HUES48 (cell line): ENCODE results near the gene CD22.
"Not testable (repeated sequence)": the region's sequence is repeated elsewhere in the genome, so short reads cannot be mapped to it uniquely, and the experiment has no call there.

Experiments
- H3K27ac ChIP-seq: one replicate; pipeline ENCODE4 v1.7.0; 2013; ENCODE audit warnings: low read depth, low read length, inconsistent platforms
- H3K27me3 ChIP-seq: 2 replicates; pipeline ENCODE4 v1.6.1; 2013; ENCODE audit warnings: mild to moderate bottlenecking, low read length; ENCODE audit not compliant: control insufficient read depth, insufficient read depth
- H3K36me3 ChIP-seq: 2 replicates; pipeline ENCODE4 v1.6.1; 2013; ENCODE audit warnings: low read length; ENCODE audit not compliant: control insufficient read depth, insufficient read depth
- H3K4me1 ChIP-seq: 2 replicates; pipeline ENCODE4 v1.6.1; 2013; ENCODE audit warnings: mild to moderate bottlenecking, low read length; ENCODE audit not compliant: control insufficient read depth, insufficient read depth
- H3K4me3 ChIP-seq: 2 replicates; pipeline ENCODE4 v1.5.1; 2013; ENCODE audit warnings: mild to moderate bottlenecking, low read depth, low read length
- H3K9ac ChIP-seq: 2 replicates; pipeline ENCODE4 v1.6.1; 2013; ENCODE audit warnings: mild to moderate bottlenecking, low read depth, low read length, moderate library complexity
- H3K9me3 ChIP-seq: 2 replicates; pipeline ENCODE4 v1.6.1; 2013; ENCODE audit warnings: low read length; ENCODE audit not compliant: control insufficient read depth, insufficient read depth

CD22 gene

DNA sequence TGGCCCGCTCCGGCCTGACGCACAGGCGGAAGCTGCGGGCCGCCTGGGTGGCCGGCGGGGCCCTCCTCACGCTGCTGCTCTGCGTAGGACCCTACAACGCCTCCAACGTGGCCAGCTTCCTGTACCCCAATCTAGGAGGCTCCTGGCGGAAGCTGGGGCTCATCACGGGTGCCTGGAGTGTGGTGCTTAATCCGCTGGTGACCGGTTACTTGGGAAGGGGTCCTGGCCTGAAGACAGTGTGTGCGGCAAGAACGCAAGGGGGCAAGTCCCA is 23.1 kb downstream of the CD22 start:
- Histone ChIP-seq H3K27ac (no peak overlapping the region), H3K9ac (no peak overlapping the region), H3K4me1 (0 out of 2 replicates have a peak, but pooled peaks cover 2% of the 10 kb centered on the region), H3K27me3 (no peaks in the 10 kb centered on the region), H3K4me3 (no peak overlapping the region), H3K36me3 (no peaks in the 10 kb centered on the region), H3K9me3 (no peaks in the 10 kb centered on the region)

DNA sequence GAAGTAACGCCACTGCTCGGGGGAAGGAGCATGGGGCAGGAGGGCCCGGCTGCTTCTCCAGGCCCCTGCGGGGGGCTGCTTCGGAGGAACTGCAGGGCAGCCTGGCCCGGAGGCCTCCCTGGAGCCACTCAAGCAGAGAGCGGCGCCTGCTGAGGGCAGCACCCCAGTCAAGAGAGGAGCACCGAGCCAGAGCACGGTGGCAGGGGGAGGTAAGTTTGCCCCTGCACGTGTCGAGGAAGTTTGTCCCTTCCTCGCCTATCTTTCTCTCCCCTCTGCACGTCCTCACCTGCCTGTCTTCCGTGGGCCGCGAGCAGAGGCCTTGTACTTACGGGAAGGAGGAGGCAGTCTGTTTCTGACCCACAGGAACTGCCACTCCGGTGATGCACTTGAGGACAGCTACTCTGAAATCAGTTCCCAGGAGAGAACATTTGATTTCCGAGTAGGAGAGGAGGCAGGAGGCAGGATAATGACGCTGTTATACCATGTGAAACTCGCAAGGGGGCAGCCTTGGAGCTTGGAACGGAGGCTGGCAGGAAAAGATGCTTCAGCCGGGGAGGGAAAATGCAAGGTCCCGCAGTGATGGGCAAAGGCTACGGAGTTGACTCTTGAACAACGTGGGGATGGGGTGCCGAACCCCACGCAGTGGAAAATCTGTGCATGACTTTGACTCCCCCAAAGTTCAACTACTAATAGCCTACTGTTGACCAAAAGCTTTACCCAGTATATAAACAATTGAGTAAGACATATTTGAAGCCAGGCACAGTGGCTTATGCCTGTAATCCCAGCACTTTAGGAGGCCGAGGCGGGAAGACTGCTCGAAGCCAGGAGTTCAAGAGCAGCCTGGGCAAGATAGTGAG is 23.7 kb downstream of the CD22 start:
- Histone ChIP-seq H3K4me1 (0 out of 2 replicates have a peak, but pooled peaks cover 2% of the 10 kb centered on the region), H3K9me3 (no peaks in the 10 kb centered on the region), H3K27ac (no peak overlapping the region), H3K27me3 (no peaks in the 10 kb centered on the region), H3K36me3 (no peaks in the 10 kb centered on the region), H3K4me3 (no peak overlapping the region), H3K9ac (no peak overlapping the region)

DNA sequence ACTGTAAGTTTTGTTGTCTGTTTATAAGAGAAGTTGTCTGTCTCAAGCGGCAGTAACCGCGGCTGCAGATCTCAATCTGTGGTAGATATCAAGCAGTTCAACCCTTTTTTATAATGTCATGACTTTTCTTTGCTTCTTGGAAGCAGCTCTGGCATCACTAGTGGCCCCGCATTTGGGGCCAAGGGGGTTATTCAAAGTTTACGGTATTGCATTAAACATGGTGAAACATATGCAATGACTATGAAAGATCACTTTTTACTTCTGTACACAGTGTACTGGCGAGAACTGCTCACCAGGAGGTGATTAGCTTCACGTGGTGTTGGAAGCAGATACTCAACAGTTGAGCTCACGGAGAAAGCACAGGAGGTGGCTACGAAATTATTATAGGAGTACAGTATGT is 24.6 kb downstream of the CD22 start:
- no peaks in the 10 kb centered on the region for H3K27me3 ChIP-seq
- H3K4me3 ChIP-seq: no peak overlapping the region
- H3K27ac ChIP-seq: no peak overlapping the region
- 0 out of 2 replicates have a peak, but pooled peaks cover 6% of the 10 kb centered on the region for H3K4me1 ChIP-seq
- H3K9me3 ChIP-seq: no peaks in the 10 kb centered on the region
- no peaks in the 10 kb centered on the region for H3K36me3 ChIP-seq
- H3K9ac ChIP-seq: no peak overlapping the region

DNA sequence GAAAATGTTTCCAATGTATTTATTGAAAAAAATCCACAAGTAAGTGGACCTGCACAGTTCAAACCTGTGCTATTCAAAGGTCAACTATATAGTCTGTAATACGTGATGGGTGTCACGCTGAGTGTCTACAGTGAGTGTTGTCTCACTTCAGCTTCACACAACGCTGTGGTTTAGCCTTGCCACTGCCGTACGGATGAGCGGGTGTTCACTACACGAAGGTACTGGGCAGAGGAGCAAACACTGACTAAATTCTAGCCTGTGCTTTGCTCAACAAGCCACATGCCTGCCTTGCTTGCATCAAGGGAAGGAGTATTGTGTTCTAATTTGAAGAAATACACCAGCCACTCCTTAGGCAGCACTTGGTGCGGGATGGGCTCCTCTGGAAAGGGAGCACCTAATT is 25.9 kb downstream of the CD22 start:
- Histone ChIP-seq H3K36me3 (no peaks in the 10 kb centered on the region), H3K9ac (no peak overlapping the region), H3K9me3 (no peaks in the 10 kb centered on the region), H3K27me3 (no peaks in the 10 kb centered on the region), H3K4me3 (no peak overlapping the region), H3K27ac (no peak overlapping the region), H3K4me1 (0 out of 2 replicates have a peak, but pooled peaks cover 6% of the 10 kb centered on the region)

DNA sequence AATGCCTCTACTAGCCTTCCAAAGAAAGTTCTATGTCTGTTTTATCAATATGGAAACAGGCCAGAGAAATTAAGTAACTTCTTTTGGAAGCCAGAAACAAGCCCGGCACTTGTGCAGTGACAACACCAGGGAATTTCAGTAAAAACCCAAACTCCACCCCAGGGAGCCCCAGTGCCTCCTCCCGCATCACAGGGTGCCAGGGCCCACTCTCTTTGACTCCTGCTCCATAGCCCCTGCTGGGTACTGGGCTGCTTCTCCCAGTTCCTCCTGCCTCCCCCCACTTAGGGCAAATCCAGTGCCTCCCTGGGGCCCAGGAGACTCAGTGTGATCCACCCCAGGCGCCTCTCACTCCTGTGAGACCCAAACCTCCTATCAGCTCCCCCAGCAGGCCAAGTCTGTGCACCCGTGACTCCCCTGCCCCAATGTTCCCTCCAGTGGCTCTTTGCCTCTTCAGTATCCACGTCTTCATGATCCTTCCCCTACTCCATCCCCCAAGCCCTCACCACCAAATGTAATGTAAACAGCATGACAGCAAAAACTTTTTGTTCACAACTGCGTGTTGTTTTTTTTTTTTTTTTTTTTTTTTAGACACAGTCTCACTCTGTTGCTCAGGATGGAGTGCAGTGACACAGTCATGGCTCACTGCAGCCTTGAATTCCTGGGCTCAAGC is 26.9 kb downstream of the CD22 start:
- H3K36me3 ChIP-seq: no peaks in the 10 kb centered on the region
- H3K4me3 ChIP-seq: no peak overlapping the region
- no peaks in the 10 kb centered on the region for H3K27me3 ChIP-seq
- no peaks in the 10 kb centered on the region for H3K9me3 ChIP-seq
- no peak overlapping the region for H3K9ac ChIP-seq
- H3K4me1 ChIP-seq: 0 out of 2 replicates have a peak, but pooled peaks cover 6% of the 10 kb centered on the region
- H3K27ac ChIP-seq: no peak overlapping the region

DNA sequence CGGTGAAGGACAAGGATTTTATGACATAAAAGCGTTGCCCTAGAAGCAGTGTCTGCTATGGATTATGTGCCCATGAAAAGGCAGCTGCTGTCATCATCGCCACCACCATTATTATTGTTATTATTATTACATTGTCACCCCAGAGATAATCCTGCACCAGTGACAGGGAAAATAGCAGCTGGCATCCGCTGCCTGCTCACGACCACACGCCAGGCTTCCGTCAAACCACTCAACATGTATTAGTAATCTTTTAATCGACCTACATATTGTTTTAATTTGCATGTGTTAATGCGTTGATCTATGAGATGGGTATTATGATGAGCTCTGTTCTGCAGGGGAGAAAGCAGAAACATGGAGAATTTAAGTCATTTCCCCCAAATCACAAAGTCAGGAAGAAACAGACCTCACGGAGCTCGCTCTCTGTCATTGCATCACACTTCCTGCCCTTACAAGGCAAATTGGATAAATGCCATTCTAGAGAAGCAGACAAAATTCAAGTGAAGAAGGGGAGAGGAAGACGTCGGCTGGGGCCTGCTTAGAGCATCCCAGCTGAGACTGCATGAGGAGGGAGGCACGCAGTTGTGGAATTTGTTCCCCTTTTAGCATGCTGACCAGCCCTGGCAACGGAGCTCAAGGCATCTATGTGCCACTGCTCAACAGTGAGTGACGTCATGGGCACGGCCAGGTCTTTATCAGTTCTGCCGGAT is 29.0 kb downstream of the CD22 start, which contains the start of gene FFAR3:
Gene FFAR3, plus strand, starts transcription at position 594 of the 707 bp plus-strand sequence. CDS start 431 bp downstream, outside the sequence.
- H3K9ac ChIP-seq: no peak within 1 kb of the TSS

DNA sequence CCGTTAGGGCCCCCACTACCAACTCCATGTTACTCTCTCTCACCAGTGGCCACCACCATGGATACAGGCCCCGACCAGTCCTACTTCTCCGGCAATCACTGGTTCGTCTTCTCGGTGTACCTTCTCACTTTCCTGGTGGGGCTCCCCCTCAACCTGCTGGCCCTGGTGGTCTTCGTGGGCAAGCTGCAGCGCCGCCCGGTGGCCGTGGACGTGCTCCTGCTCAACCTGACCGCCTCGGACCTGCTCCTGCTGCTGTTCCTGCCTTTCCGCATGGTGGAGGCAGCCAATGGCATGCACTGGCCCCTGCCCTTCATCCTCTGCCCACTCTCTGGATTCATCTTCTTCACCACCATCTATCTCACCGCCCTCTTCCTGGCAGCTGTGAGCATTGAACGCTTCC is 29.8 kb downstream of the CD22 start:
- H3K9ac ChIP-seq, H3K36me3 ChIP-seq, H3K9me3 ChIP-seq, H3K27me3 ChIP-seq, H3K4me3 ChIP-seq, H3K27ac ChIP-seq, H3K4me1 ChIP-seq: not testable (repeated sequence)

More for the DNA sequence above, 29.0 kb downstream of the CD22 start, which contains the start of gene FFAR3:
- H3K27me3 ChIP-seq: no peaks in the 10 kb centered on the region
- H3K27ac ChIP-seq: no peak within 1 kb of the TSS
- no peaks in the 10 kb centered on the region for H3K36me3 ChIP-seq
- H3K9me3 ChIP-seq: no peaks in the 10 kb centered on the region
- 0 out of 2 replicates have a peak, but pooled peaks cover 4% of the 10 kb centered on the region for H3K4me1 ChIP-seq
- H3K4me3 ChIP-seq: no peak within 1 kb of the TSS

DNA sequence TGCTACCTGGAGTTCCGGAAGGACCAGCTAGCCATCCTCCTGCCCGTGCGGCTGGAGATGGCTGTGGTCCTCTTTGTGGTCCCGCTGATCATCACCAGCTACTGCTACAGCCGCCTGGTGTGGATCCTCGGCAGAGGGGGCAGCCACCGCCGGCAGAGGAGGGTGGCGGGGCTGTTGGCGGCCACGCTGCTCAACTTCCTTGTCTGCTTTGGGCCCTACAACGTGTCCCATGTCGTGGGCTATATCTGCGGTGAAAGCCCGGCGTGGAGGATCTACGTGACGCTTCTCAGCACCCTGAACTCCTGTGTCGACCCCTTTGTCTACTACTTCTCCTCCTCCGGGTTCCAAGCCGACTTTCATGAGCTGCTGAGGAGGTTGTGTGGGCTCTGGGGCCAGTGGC is 30.4 kb downstream of the CD22 start:
- H3K4me3 ChIP-seq: not testable (repeated sequence)

DNA sequence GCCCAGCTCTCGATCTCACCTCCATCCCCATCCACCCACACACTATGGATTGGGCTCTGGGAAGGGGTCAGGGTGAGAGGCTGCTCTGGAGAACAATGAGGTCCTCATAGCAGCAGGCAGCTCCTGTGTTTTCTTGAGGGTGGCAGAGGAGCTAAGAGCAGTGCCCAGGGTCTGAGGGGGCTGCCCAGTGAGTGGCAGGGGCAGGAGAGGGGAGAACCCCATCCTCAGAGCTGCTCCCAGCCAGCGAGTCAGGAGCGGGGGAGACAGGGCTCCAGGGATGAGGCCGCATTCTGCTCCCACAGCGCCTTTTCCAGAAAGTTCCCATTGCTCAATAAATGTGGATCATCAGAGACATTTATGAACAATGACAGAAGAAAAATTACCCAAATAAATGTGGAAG is 31.1 kb downstream of the CD22 start:
- not testable (repeated sequence) for H3K9ac ChIP-seq, H3K4me3 ChIP-seq, H3K4me1 ChIP-seq, H3K9me3 ChIP-seq, H3K27me3 ChIP-seq, H3K36me3 ChIP-seq, H3K27ac ChIP-seq

More for the DNA sequence above, 30.4 kb downstream of the CD22 start:
- not testable (repeated sequence) for H3K9ac ChIP-seq, H3K36me3 ChIP-seq, H3K9me3 ChIP-seq, H3K4me1 ChIP-seq, H3K27ac ChIP-seq, H3K27me3 ChIP-seq

DNA sequence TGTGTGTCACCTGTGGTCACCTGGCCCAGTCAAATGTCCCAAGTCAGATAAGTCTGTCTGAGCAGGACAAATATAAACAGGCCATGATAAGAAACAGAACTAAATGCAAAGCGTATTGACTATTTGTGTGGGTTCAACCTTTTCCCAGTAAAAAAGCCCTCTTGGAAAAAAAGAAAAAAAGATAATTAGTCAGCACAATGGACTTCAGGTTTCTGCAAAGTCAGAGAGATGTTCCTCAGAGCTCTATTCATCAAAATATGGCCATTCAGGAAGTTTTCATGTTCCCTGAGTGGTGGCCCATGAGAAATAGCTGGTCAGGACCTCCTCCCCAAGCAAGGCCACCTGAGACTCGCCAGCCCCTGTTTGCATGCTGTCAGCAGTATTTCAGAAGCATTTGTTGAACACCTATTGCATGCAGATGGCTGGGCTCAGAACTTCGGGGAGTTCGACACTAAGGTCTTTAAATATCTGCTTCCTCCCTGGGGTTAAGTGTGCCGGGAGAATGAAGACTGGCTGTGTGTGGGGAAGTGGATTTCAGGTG is 32.0 kb downstream of the CD22 start:
- 0 out of 2 replicates have a peak, but pooled peaks cover 4% of the 10 kb centered on the region for H3K4me1 ChIP-seq
- no peaks in the 10 kb centered on the region for H3K36me3 ChIP-seq
- no peaks in the 10 kb centered on the region for H3K9me3 ChIP-seq
- H3K9ac ChIP-seq: no peak overlapping the region
- no peak overlapping the region for H3K4me3 ChIP-seq
- H3K27ac ChIP-seq: no peak overlapping the region
- no peaks in the 10 kb centered on the region for H3K27me3 ChIP-seq
